HCT116 (cell line): Measurements from ENCODE around the gene EP300. TPM values are rescaled to one million over a fixed set of nuclear protein-coding genes. Genes with fewer than 3 reads are reported as not detected.

Experiments used
- ATAC-seq: fragments of 200-7000 bp; cut with Tn5 transposase; 2 replicates; pipeline ENCODE4 v1.9.1; 2020; ENCODE audit warnings: mild to moderate bottlenecking, moderate library complexity
- BruUV-seq: library from RNA; stranded (reverse); fragments of 400-500 nt; replicated peaks from 2 replicates; lab custom pipeline; 2021; lab: Mats Ljungman, UMichigan
- CTCF ChIA-PET: fragments of 300-600 bp; sonication (Branson Sonifier 250); formaldehyde crosslinking; loops from one replicate; lab custom pipeline; 2021; ENCODE audit warnings: antibody characterized with exemption; lab: Charles Lee
- POLR2A ChIA-PET: fragments of 300-600, 350-600 bp; sonication (Branson Sonifier 250); formaldehyde crosslinking; loops from one replicate; lab custom pipeline; 2021; ENCODE audit warnings: antibody characterized with exemption; lab: Charles Lee
- RAD21 ChIA-PET, 2 experiments: fragments of 300-600 bp; sonication (Branson Sonifier 250); formaldehyde crosslinking; loops; one replicate each; lab custom pipeline; 2023; ENCODE audit warnings: low total read pairs in 2 of 2; ENCODE audit not compliant: uncharacterized antibody in 2 of 2, unreplicated experiment in 2 of 2, low non-redundant PET in 1 of 2; lab: Charles Lee
- DNase-seq: peaks from one replicate; pipeline ENCODE4 v3.0.0-alpha.2; 2010; ENCODE audit warnings: low read depth, low spot score
- H2AFZ ChIP-seq: fragments of 200-600 bp; shearing (Covaris generic), sonication (generic); 2 replicates; pipeline ENCODE4 v1.6.1; 2017; ENCODE audit warnings: low read depth, mixed run types, mixed read lengths, antibody characterized with exemption, low read length; ENCODE audit not compliant: poor library complexity, severe bottlenecking
- H3K27ac ChIP-seq: 2 replicates; pipeline ENCODE4 v1.5.1; 2012; ENCODE audit warnings: low read depth, low read length
- H3K27me3 ChIP-seq: fragments of 200-600 bp; sonication (generic); 2 replicates; pipeline ENCODE4 v1.6.1; 2016; ENCODE audit warnings: mixed run types, low read length, mixed read lengths; ENCODE audit not compliant: insufficient read depth
- H3K36me3 ChIP-seq, 2 experiments: fragments of 200-500 bp in 1 of 2; fragments of 200-600 bp in 1 of 2; sonication (Bioruptor generic) in 1 of 2; sonication (generic) in 1 of 2; 2 replicates each; pipeline versions ENCODE4 v1.5.1 to v1.6.1; 2014 to 2016; ENCODE audit warnings: low read length in 2 of 2, inconsistent platforms in 1 of 2, mixed read lengths in 1 of 2, mixed run types in 1 of 2; ENCODE audit not compliant: insufficient read depth in 2 of 2, control insufficient read depth in 1 of 2
- H3K4me1 ChIP-seq, 2 experiments: fragments of 200-600 bp in 1 of 2; sonication (generic) in 1 of 2; 2 replicates each; pipeline versions ENCODE4 v1.5.1 to v1.6.1; 2012 to 2017; ENCODE audit warnings: low read length in 2 of 2, inconsistent platforms in 1 of 2, mild to moderate bottlenecking in 1 of 2, mixed read lengths in 1 of 2, mixed run types in 1 of 2, moderate library complexity in 1 of 2; ENCODE audit not compliant: insufficient read depth in 2 of 2, control insufficient read depth in 1 of 2
- H3K4me2 ChIP-seq: fragments of 200-600 bp; sonication (generic); 2 replicates; pipeline ENCODE4 v1.6.1; 2017; ENCODE audit warnings: mixed run types, low read length, mixed read lengths
- H3K4me3 ChIP-seq, 2 experiments: fragments of 200-600 bp in 1 of 2; sonication (generic) in 1 of 2; replicated peaks in 1 of 2; 2 replicates each; pipeline ENCODE4 v1.5.1; 2011 to 2016; ENCODE audit warnings: low read length in 2 of 2, control low read depth in 1 of 2, low read depth in 1 of 2, mild to moderate bottlenecking in 1 of 2, mixed read lengths in 1 of 2, mixed run types in 1 of 2
- H3K79me2 ChIP-seq: fragments of 200-600 bp; sonication (generic); 2 replicates; pipeline ENCODE4 v1.6.1; 2017; ENCODE audit warnings: mild to moderate bottlenecking, mixed run types, low read length, moderate library complexity, mixed read lengths; ENCODE audit not compliant: insufficient read depth
- H3K9ac ChIP-seq: fragments of 200-600 bp; sonication (generic); 2 replicates; pipeline ENCODE4 v1.6.1; 2016; ENCODE audit warnings: low read length, mixed read lengths
- H3K9me2 ChIP-seq: fragments of 200-600 bp; sonication (generic), shearing (Covaris generic); 2 replicates; pipeline ENCODE4 v1.6.1; 2017; ENCODE audit warnings: mixed run types, mild to moderate bottlenecking, moderate library complexity; ENCODE audit not compliant: insufficient read depth
- H3K9me3 ChIP-seq, 2 experiments: fragments of 200-500 bp in 1 of 2; fragments of 200-600 bp in 1 of 2; sonication (Bioruptor generic) in 1 of 2; sonication (generic) in 1 of 2; 2 replicates each; pipeline ENCODE4 v1.6.1; 2014 to 2017; ENCODE audit warnings: low read length in 2 of 2, mixed read lengths in 2 of 2, inconsistent platforms in 1 of 2, low read depth in 1 of 2, mild to moderate bottlenecking in 1 of 2, mixed run types in 1 of 2, moderate library complexity in 1 of 2; ENCODE audit not compliant: control insufficient read depth in 1 of 2, insufficient read depth in 1 of 2
- H4K20me1 ChIP-seq: fragments of 200-600 bp; sonication (generic), shearing (Covaris generic); 2 replicates; pipeline ENCODE4 v1.6.1; 2017; ENCODE audit warnings: mixed run types, mild to moderate bottlenecking, moderate library complexity; ENCODE audit not compliant: insufficient read depth
- CEBPB ChIP-seq: IDR thresholded peaks from 2 replicates; pipeline ENCODE4 v1.6.1; 2012; ENCODE audit warnings: low read depth
- EGR1 ChIP-seq: IDR thresholded peaks from 2 replicates; pipeline ENCODE4 v1.6.1; 2012; ENCODE audit warnings: low read depth
- EZH2 ChIP-seq: fragments of 200-600 bp; sonication (generic); IDR thresholded peaks from 2 replicates; pipeline ENCODE4 v1.6.1; 2017; ENCODE audit warnings: antibody characterized with exemption, mixed run types
- POLR2A ChIP-seq: IDR thresholded peaks from 2 replicates; pipeline ENCODE4 v1.7.0; 2011; ENCODE audit warnings: borderline replicate concordance; ENCODE audit not compliant: insufficient read depth, insufficient read length; ENCODE audit errors: extremely low read depth
- POLR2AphosphoS5 ChIP-seq: IDR thresholded peaks from 2 replicates; pipeline ENCODE4 v1.6.1; 2011; ENCODE audit warnings: mild to moderate bottlenecking, low read depth, low read length, moderate library complexity
- REST ChIP-seq: IDR thresholded peaks from 2 replicates; pipeline ENCODE4 v1.6.1; 2012; ENCODE audit warnings: low read depth
- SIN3A ChIP-seq: IDR thresholded peaks from 2 replicates; pipeline ENCODE4 v1.6.1; 2012; ENCODE audit warnings: low read depth
- SP1 ChIP-seq: IDR thresholded peaks from 2 replicates; pipeline ENCODE4 v1.6.1; 2012; ENCODE audit warnings: low read depth
- SRF ChIP-seq: IDR thresholded peaks from 2 replicates; pipeline ENCODE4 v1.6.1; 2012; ENCODE audit warnings: low read depth
- ZNF274 ChIP-seq: fragments of 200-500 bp; sonication (Bioruptor generic); IDR thresholded peaks from 2 replicates; pipeline ENCODE4 v1.6.1; 2014; ENCODE audit warnings: mild to moderate bottlenecking, low read depth, low read length, inconsistent platforms
- intact Hi-C: fragments of 100-400 bp; cut with micrococcal nuclease; formaldehyde crosslinking; loops from 2 replicates; pipeline ENCODE4 v1.10.0; 2022
- total RNA-seq: library from RNA; stranded (reverse); gene quantifications from one replicate; pipeline ENCODE4 v1.2.1, GENCODE V29; 2021; ENCODE audit not compliant: unreplicated experiment

EP300 gene
- total RNA-seq, 1 experiment from 2014 or later: 38.8 TPM

- CTCF ChIA-PET: no interaction called here
- Histone ChIP-seq H3K27ac (no peak overlapping the region), H3K4me1 (no peaks in the 10 kb centered on the region), H3K27me3 (no peaks in the 10 kb centered on the region), H3K79me2 (no peaks in the 10 kb centered on the region), H3K36me3 (no peaks in the 10 kb centered on the region), H3K9me3 (no peaks in the 10 kb centered on the region), H3K4me3 (no peak overlapping the region), H3K9me2 (no peaks in the 10 kb centered on the region), H4K20me1 (no peaks in the 10 kb centered on the region), H2AFZ (no peak overlapping the region), H3K9ac (no peak overlapping the region), H3K4me2 (no peak overlapping the region)
- intact Hi-C loops: no loop called here
- TF ChIP-seq SRF (no peak), ZNF274 (no peak), CEBPB (no peak), EZH2 (no peak), SP1 (no peak), REST (no peak), SIN3A (no peak), POLR2AphosphoS5 (no peak), EGR1 (no peak), POLR2A (no peak)
- no peak for ATAC-seq
- BruUV-seq: no TSS peak
- POLR2A ChIA-PET: no interaction called here
- no peak for DNase-seq
- RAD21 ChIA-PET: interaction anchor here in 1 of 2 experiments (0.7 kb wide), 1 partner anchor 339 kb away, joined by 4 read pairs; no protein-coding TSS in a partner anchor
These were observed 17.3 kb upstream of the EP300 start for GRCh38 chr22:41074941-41075710.
